HepG2 (cell line): ENCODE data around the gene DHX8. TPM values are rescaled to one million over a fixed set of nuclear protein-coding genes. Genes with fewer than 3 reads are reported as not detected.

Experiments used
- ARNT2 ChIP-seq: sonication (generic); formaldehyde crosslinking; IDR thresholded peaks from 2 replicates; pipeline ENCODE4 v1.8.0; 2022; ENCODE audit warnings: mild to moderate bottlenecking, low read depth, missing genetic modification reagents, moderate library complexity
- GATAD2A ChIP-seq: IDR thresholded peaks from 2 replicates; pipeline ENCODE4 v1.6.1; 2016
- HDAC1 ChIP-seq: sonication (generic); formaldehyde crosslinking; IDR thresholded peaks from 2 replicates; pipeline ENCODE4 v1.5.1; 2020; ENCODE audit warnings: mild to moderate bottlenecking, missing genetic modification reagents
- MED1 ChIP-seq: sonication (generic); formaldehyde crosslinking; IDR thresholded peaks from 2 replicates; pipeline ENCODE4 v1.4.0; 2020; ENCODE audit warnings: missing genetic modification reagents
- PITX1 ChIP-seq: sonication (generic); formaldehyde crosslinking; IDR thresholded peaks from 2 replicates; pipeline ENCODE4 v1.5.1; 2020; ENCODE audit warnings: mild to moderate bottlenecking, missing genetic modification reagents
- SAFB2 ChIP-seq: sonication (generic); formaldehyde crosslinking; IDR thresholded peaks from 2 replicates; pipeline ENCODE4 v1.5.1; 2020; ENCODE audit warnings: missing genetic modification reagents, low read depth, mild to moderate bottlenecking, borderline replicate concordance
- SP4 ChIP-seq: sonication (generic); formaldehyde crosslinking; IDR thresholded peaks from 2 replicates; pipeline ENCODE4 v1.8.1; 2023; ENCODE audit warnings: mild to moderate bottlenecking, missing genetic modification reagents
- ZBTB20 ChIP-seq: sonication (generic); formaldehyde crosslinking; IDR thresholded peaks from 2 replicates; pipeline ENCODE4 v1.8.1; 2023; ENCODE audit warnings: missing genetic modification reagents, low read depth, mild to moderate bottlenecking, borderline replicate concordance
- ZMYM3 ChIP-seq: sonication (generic); formaldehyde crosslinking; IDR thresholded peaks from 2 replicates; pipeline ENCODE4 v1.5.1; 2020; ENCODE audit warnings: mild to moderate bottlenecking, missing genetic modification reagents
- ZNF205 ChIP-seq: IDR thresholded peaks from 2 replicates; pipeline ENCODE4 v1.6.1; 2018; ENCODE audit warnings: missing biosample characterization, missing genetic modification reagents
- ZNF274 ChIP-seq: sonication (generic); formaldehyde crosslinking; IDR thresholded peaks from 2 replicates; pipeline ENCODE4 v1.5.1; 2020; ENCODE audit warnings: mild to moderate bottlenecking, missing genetic modification reagents
- ZNF292 ChIP-seq: sonication (generic); formaldehyde crosslinking; IDR thresholded peaks from 2 replicates; pipeline ENCODE4 v1.8.1; 2022; ENCODE audit warnings: mild to moderate bottlenecking, low read depth, missing genetic modification reagents, borderline replicate concordance
- ZNF460 ChIP-seq: sonication (generic); formaldehyde crosslinking; IDR thresholded peaks from 2 replicates; pipeline ENCODE4 v1.5.1; 2020; ENCODE audit warnings: missing genetic modification reagents, mild to moderate bottlenecking, borderline replicate concordance
- ZNF746 ChIP-seq: sonication (generic); formaldehyde crosslinking; IDR thresholded peaks from 2 replicates; pipeline ENCODE4 v1.8.0; 2022; ENCODE audit warnings: mild to moderate bottlenecking, missing genetic modification reagents
- polyA plus RNA-seq, 8 experiments: library from polyadenylated mRNA; depleted of rRNA in 3 of 8; stranded (reverse) in 7 of 8; unstranded in 1 of 8; fragments of >200 nt; fragmentation: Illumina TruSeq in 4 of 8; extraction: Trizol in 4 of 8; gene quantifications; 2 replicates each; pipeline versions ENCODE4 v1.2.1 to v1.2.3, GENCODE V29; 2011 to 2016; ENCODE audit warnings: low read depth in 4 of 8, missing spikeins in 1 of 8, mixed read lengths in 1 of 8; ENCODE audit not compliant: insufficient read depth in 1 of 8
- total RNA-seq, 5 experiments: library from RNA; depleted of rRNA; stranded (reverse); fragments of >200 nt; fragmentation: Illumina TruSeq; extraction: Trizol; gene quantifications; 2 replicates each; pipeline ENCODE4 v1.2.3, GENCODE V29; 2016; ENCODE audit warnings: low read depth in 1 of 5
- TF ChIP-seq, protein P1 (sequence below): IDR thresholded peaks from 2 replicates; pipeline ENCODE4 v1.6.1; 2018; ENCODE audit warnings: missing genetic modification reagents, mild to moderate bottlenecking, missing compliant biosample characterization
- TF ChIP-seq, protein P2 (sequence below): IDR thresholded peaks from 2 replicates; pipeline ENCODE4 v1.4.0; 2020; ENCODE audit warnings: mild to moderate bottlenecking, missing genetic modification reagents
- TF ChIP-seq, protein P3 (sequence below): fragments of 450-650 bp; IDR thresholded peaks from 2 replicates; pipeline ENCODE4 v1.6.1; 2016

Gene DHX8
- total and polyA plus RNA-seq, 2 of the 13 experiments (the other 11 are each of a cell fraction or from before 2014, with no cell fraction given) = 24.8 to 48.9 TPM

DNA sequence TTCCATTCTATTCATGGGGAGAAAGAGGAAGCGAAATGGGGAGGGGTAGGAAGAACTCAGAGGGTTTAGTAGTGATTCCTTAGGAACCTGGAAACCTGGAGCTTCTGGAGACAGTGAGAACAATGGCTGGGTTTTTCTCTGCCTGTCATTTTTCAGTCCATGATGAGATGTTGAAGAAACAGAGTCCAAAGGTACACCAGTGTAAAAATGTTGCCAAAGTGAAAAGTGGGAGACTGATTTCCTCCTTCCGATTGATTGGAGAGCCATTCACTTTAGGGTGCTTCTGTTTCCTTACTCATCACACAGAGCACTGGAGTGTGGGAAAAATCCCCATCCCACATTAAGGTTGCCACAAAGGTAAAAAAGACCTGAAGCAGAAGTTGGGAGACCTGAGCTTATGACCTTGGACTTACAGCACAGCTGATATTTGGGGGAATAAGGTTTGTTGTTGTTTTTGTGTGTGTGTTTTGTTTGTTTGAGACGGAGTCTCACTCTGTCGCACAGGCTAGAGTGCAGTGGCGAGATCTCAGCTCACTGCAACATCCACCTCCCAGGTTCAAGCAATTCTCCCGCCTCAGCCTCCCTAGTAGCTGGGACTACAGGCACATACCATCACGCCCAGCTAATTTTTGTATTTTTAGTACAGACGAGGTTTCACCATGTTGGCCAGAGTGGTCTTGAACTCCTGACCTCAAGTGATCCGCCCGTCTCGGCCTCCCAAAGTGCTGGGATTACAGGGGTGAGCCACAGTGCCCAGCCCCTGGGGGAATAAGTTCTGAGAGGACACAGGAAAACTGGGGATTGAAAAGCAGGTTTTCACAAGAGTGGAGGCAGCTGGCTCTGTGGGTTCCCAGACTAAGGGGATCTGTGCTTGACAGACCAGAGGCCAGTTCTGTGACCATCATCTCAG lies 1.4 kb upstream of the DHX8 start (continued):
- TF ChIP-seq ZNF292 (no peak), GATAD2A (CRISPR knock-in tag) (peak; percentile 60; the same call in 1 of the 2 replicates), SP4 (CRISPR knock-in tag) (0 out of 2 replicates have a peak, but pooled peaks have one; percentile 17), ZNF205 (CRISPR knock-in tag) (0 out of 2 replicates have a peak, but pooled peaks have one; percentile 39), PITX1 (0 out of 2 replicates have a peak, but pooled peaks have one; percentile 8), ZMYM3 (CRISPR knock-in tag) (0 out of 2 replicates have a peak, but pooled peaks have one; percentile 26), ZNF746 (CRISPR knock-in tag) (0 out of 2 replicates have a peak, but pooled peaks have one; percentile 18), ZNF274 (CRISPR knock-in tag) (0 out of 2 replicates have a peak, but pooled peaks have one; percentile 19), ZBTB20 (CRISPR knock-in tag) (peak; percentile 60; the same call in 1 of the 2 replicates), ZNF460 (0 out of 2 replicates have a peak, but pooled peaks have one; percentile 45), HDAC1 (CRISPR knock-in tag) (peak; percentile 7; the same call in 1 of the 2 replicates), SAFB2 (0 out of 2 replicates have a peak, but pooled peaks have one; percentile 9), ARNT2 (0 out of 2 replicates have a peak, but pooled peaks have one; percentile 24), MED1 (CRISPR knock-in tag) (peak; percentile 48)
- TF ChIP-seq, protein P1, sequence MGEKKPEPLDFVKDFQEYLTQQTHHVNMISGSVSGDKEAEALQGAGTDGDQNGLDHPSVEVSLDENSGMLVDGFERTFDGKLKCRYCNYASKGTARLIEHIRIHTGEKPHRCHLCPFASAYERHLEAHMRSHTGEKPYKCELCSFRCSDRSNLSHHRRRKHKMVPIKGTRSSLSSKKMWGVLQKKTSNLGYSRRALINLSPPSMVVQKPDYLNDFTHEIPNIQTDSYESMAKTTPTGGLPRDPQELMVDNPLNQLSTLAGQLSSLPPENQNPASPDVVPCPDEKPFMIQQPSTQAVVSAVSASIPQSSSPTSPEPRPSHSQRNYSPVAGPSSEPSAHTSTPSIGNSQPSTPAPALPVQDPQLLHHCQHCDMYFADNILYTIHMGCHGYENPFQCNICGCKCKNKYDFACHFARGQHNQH (CRISPR knock-in tag) = 0 out of 2 replicates have a peak, but pooled peaks have one; percentile 24
- TF ChIP-seq, protein P2, sequence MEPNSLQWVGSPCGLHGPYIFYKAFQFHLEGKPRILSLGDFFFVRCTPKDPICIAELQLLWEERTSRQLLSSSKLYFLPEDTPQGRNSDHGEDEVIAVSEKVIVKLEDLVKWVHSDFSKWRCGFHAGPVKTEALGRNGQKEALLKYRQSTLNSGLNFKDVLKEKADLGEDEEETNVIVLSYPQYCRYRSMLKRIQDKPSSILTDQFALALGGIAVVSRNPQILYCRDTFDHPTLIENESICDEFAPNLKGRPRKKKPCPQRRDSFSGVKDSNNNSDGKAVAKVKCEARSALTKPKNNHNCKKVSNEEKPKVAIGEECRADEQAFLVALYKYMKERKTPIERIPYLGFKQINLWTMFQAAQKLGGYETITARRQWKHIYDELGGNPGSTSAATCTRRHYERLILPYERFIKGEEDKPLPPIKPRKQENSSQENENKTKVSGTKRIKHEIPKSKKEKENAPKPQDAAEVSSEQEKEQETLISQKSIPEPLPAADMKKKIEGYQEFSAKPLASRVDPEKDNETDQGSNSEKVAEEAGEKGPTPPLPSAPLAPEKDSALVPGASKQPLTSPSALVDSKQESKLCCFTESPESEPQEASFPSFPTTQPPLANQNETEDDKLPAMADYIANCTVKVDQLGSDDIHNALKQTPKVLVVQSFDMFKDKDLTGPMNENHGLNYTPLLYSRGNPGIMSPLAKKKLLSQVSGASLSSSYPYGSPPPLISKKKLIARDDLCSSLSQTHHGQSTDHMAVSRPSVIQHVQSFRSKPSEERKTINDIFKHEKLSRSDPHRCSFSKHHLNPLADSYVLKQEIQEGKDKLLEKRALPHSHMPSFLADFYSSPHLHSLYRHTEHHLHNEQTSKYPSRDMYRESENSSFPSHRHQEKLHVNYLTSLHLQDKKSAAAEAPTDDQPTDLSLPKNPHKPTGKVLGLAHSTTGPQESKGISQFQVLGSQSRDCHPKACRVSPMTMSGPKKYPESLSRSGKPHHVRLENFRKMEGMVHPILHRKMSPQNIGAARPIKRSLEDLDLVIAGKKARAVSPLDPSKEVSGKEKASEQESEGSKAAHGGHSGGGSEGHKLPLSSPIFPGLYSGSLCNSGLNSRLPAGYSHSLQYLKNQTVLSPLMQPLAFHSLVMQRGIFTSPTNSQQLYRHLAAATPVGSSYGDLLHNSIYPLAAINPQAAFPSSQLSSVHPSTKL = peak; percentile 36
- TF ChIP-seq, protein P3, sequence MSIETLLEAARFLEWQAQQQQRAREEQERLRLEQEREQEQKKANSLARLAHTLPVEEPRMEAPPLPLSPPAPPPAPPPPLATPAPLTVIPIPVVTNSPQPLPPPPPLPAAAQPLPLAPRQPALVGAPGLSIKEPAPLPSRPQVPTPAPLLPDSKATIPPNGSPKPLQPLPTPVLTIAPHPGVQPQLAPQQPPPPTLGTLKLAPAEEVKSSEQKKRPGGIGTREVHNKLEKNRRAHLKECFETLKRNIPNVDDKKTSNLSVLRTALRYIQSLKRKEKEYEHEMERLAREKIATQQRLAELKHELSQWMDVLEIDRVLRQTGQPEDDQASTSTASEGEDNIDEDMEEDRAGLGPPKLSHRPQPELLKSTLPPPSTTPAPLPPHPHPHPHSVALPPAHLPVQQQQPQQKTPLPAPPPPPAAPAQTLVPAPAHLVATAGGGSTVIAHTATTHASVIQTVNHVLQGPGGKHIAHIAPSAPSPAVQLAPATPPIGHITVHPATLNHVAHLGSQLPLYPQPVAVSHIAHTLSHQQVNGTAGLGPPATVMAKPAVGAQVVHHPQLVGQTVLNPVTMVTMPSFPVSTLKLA = no peak
- TF ChIP-seq, all 625 proteins: peak for 64
